SK-N-MC (cell line): ENCODE measurements around the gene C1orf122.

Source experiments
- EZH2 ChIP-seq: fragments of 200-600 bp; sonication (generic); IDR thresholded peaks from one replicate; pipeline ENCODE4 v1.6.1; 2017; ENCODE audit warnings: antibody characterized with exemption
- FOXP2 ChIP-seq: optimal IDR thresholded peaks from 2 replicates; pipeline ENCODE3; 2011; ENCODE audit warnings: mild to moderate bottlenecking, moderate library complexity; ENCODE audit not compliant: insufficient read depth; ENCODE audit errors: extremely low read length, control extremely low read depth
- POLR2AphosphoS5 ChIP-seq: IDR thresholded peaks from 2 replicates; pipeline ENCODE4 v1.6.1; 2012; ENCODE audit warnings: mild to moderate bottlenecking, low read depth, low read length, borderline replicate concordance

DNA sequence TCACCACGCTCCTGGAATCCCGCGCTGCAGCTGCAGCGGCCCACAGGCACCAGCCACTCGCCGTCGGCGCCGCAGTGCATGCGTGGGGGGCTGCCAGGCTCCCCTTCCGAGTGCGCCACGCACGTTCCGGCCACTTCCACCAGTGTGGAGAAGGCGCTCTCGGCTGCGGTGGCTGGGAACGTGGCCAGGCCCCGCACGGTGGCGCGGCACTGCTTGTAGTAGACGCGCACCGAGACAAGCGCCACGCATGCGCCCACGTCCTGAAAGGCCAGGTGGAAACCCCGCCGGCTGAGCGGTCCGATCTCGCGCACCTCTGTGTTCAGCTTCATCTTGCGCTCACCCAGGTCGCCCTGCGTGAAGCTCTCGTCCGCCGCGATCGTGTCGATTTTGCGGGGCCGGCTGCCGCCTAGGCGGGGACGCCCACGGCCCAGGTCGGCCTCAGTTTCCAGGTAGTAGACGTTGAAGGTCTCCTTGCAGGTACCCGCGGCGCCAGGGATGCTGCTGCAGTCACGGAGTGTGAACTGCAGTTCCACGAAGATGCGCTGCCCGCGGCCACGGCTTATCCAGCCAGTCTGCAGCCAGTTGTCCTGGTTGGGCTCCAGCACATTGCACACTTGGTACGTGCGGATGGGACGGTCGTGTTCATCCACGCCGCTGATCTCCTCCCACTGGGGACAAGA lies 46.0 kb upstream of the C1orf122 start:
- TF ChIP-seq POLR2AphosphoS5 = no peak
- TF ChIP-seq EZH2 = no peak
- TF ChIP-seq FOXP2 = no peak
